Esophagus (tissue), 2 donors: ENCODE data around the gene GNPTAB. TPM values are rescaled to one million over a fixed set of nuclear protein-coding genes. Genes with fewer than 3 reads are reported as not detected.
"Not testable (repeated sequence)": the region's sequence is repeated elsewhere in the genome, so short reads cannot be mapped to it uniquely, and the experiment has no call there.

Experiments
- H3K27ac ChIP-seq, 2 donors: one replicate each; pipeline ENCODE4 v1.5.1; 2013; ENCODE audit warnings: low read depth in 2 of 2, mild to moderate bottlenecking in 2 of 2, inconsistent platforms in 1 of 2, low read length in 1 of 2, moderate library complexity in 1 of 2
- H3K27me3 ChIP-seq, 2 donors: one replicate each; pipeline ENCODE4 v1.6.1; 2013; ENCODE audit warnings: low read length in 2 of 2, control low read depth in 1 of 2, mild to moderate bottlenecking in 1 of 2; ENCODE audit not compliant: insufficient read depth in 2 of 2, control insufficient read depth in 1 of 2
- H3K36me3 ChIP-seq, 2 donors: one replicate each; pipeline ENCODE4 v1.6.1; 2013; ENCODE audit warnings: low read length in 1 of 2; ENCODE audit not compliant: control insufficient read depth in 2 of 2, insufficient read depth in 2 of 2
- H3K4me1 ChIP-seq, 2 donors: one replicate each; pipeline ENCODE4 v1.6.1; 2013; ENCODE audit warnings: low read length in 1 of 2; ENCODE audit not compliant: control insufficient read depth in 2 of 2, insufficient read depth in 2 of 2
- H3K4me3 ChIP-seq, 2 donors: one replicate each; pipeline ENCODE4 v1.5.1; 2013; ENCODE audit warnings: low read length in 2 of 2, mild to moderate bottlenecking in 2 of 2, low read depth in 1 of 2, moderate library complexity in 1 of 2
- H3K9me3 ChIP-seq, 2 donors: one replicate each; pipeline ENCODE4 v1.6.1; 2013; ENCODE audit warnings: mild to moderate bottlenecking in 2 of 2, low read depth in 1 of 2, low read length in 1 of 2, moderate library complexity in 1 of 2; ENCODE audit not compliant: control insufficient read depth in 2 of 2, insufficient read depth in 1 of 2
- WGBS, 2 donors: extraction: QIAGEN DNeasy Blood & Tissue Kit; methylation state at CpG; one replicate each; pipeline ENCODE4 v1.1.7; 2013; 5-methylcytosine and 5-hydroxymethylcytosine counted together
- polyA plus RNA-seq, 2 donors: library from polyadenylated mRNA; stranded (reverse); fragments of 200-250 nt; gene quantifications; one replicate each; pipeline ENCODE4 v1.2.3, GENCODE V29; 2013
- donor health status: healthy with polysubstance abuse.
- donor health status: Bipolar disorder and iron deficiency.

Gene GNPTAB
- polyA plus RNA-seq, 2 donors = 9.7 to 11.3 TPM

DNA sequence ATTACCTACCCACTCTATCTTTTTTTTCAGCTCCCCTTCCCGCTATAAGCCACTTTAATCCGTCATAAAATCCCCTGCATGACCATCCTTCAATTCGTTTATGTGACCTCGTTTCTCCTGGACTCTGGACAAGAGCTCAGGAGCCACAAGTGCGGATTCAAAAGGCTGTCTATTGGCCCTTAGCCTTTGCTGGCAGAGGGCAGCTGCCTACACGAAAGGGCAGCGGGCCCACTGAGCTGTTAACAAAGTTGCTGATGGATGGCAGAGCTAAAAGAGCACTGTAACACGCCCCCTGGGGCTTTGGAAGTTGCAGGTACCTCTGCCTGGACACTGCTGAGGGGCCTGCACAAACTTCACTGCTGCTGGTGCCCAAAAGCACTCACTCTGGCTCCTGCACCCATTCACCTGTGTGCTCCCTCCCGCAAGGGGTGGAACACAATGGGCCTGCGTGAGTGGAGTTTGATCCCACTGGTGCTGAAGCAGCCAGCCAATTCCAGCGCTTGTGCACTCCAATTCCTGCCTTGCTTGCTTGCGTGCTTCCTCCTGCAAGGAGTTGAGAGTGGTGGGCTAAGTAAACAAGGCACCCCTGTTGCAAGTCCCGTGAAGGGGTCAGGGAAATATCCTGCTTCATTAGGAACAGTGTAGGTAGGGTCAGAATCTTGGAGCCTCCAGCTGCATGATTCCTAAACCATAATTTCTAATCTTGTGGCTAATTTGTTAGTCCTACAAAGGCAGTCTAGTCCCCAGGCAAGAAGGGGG is 36.0 kb upstream of the GNPTAB start:
- H3K27ac ChIP-seq = no peak overlapping the region
- no peaks in the 10 kb centered on the region for H3K36me3 ChIP-seq
- H3K27me3 ChIP-seq = no peaks in the 10 kb centered on the region
- peaks cover 0 to 2% of the 10 kb centered on the region in 2 donors for H3K9me3 ChIP-seq
- H3K4me3 ChIP-seq = no peak overlapping the region
- 66 to 71% methylated on average over 13 of the region's 13 CpGs for WGBS, 2 donors
- H3K4me1 ChIP-seq = no peaks in the 10 kb centered on the region

DNA sequence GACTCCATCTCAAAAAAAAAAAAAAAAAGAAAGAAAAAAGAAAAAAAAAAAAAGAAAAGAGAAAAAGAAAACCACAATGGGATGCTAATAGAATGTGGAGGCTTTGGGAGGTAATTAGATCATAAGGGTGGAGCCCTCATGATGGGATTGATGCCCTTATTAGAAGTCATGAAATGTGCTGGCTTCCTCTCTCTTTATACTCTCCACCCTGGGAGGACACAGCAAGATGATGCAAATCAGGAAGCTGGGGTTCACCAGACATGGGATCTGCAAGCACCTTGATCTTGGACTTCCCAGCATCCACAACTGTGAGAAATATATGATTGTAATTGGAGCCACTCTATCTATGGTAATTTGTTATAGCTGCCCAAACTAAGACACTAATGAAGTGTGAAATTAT is 33.2 kb upstream of the GNPTAB start:
- H3K4me1 ChIP-seq = no peaks in the 10 kb centered on the region
- no peak overlapping the region for H3K27ac ChIP-seq
- H3K27me3 ChIP-seq = no peaks in the 10 kb centered on the region
- H3K36me3 ChIP-seq = no peaks in the 10 kb centered on the region
- H3K4me3 ChIP-seq = no peak overlapping the region
- H3K9me3 ChIP-seq = peaks cover 0 to 2% of the 10 kb centered on the region in 2 donors

DNA sequence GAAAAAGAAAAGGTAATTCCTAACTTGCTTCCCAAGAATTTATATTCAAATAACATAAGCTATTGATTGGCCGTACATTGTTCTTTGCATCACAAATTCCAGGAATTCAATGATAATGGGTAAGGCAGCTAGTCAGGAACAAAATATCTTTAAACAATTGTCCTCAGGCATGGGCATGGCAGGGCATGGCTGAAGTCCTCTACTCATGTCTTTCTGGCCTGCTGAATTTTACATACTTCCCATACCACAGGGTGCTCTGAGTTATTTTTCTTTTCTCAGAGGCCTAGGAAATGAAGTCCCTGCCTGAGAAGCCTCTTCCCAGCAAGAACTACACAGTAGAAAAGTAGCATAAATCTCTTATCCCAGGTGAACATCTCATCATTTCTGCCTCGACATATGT is 31.5 kb upstream of the GNPTAB start:
- Histone ChIP-seq H3K36me3 (no peaks in the 10 kb centered on the region), H3K9me3 (peaks cover 0 to 2% of the 10 kb centered on the region in 2 donors), H3K4me3 (no peak overlapping the region), H3K27ac (no peak overlapping the region), H3K4me1 (no peaks in the 10 kb centered on the region), H3K27me3 (no peaks in the 10 kb centered on the region)
- 84 to 93% methylated on average over 2 of the region's 2 CpGs for WGBS, 2 donors

DNA sequence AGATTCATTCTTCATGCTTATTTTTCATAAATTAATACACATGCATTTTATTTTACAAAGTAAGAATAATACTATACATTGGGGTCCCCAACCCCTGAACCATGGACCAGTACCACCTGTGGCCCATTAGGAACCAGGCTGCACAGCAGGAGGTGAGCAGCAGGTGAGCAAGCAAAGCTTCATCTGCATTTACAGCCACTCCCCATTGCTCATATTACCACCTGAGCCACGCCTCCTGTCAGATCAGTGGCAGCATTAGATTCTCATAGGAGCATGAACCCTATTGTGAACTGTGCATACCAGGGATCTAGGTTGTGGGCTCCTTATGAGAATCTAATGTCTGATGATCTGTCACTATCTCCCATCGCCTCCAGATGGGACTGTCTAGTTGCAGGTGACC is 30.9 kb upstream of the GNPTAB start:
- not testable (repeated sequence) for H3K27ac ChIP-seq, H3K27me3 ChIP-seq, H3K9me3 ChIP-seq, H3K36me3 ChIP-seq, H3K4me1 ChIP-seq, H3K4me3 ChIP-seq
- 86 to 90% methylated on average over 2 of the region's 2 CpGs for WGBS, 2 donors

DNA sequence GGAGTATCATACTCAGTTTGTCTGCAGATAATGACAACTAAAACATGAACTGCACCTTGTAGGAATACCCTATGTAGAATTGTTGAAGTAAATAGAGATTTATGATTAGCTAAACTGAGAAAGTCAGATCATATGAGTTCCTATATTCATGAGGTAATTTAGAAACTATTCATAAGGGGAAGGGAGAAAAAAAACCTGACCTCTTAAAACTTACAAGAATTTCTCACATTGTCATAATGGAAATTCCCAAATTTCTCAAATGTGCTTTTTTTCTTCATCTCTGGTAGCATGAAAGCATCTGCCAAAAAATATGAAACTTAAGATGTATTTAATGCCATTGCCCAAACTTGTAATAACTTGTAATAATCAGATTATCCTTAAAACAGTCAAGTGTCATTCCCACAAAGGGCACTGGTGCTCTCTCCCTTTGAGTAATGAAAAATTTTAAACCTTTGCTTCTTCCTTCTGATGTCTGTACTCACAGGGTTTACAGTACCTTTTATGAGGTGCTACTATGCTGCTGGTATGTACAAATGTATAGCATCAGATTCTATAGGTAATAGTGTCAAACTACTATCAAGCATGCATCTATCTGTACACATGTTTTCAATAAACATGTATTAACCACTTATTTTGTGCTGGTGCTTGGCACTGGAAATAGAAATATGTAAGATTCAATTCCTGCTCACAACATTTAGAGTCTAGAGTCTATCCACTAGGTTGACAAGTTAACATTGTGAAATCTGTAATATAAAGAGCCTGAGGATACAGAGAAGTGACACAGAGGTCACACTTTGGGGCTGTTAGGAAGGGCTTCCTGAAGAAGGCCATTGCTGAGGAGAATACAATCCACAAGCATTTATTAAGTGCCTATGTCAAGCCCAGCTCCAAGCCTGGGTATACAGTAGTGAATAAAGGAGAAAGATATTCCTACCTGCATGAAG is 29.2 kb upstream of the GNPTAB start:
- Histone ChIP-seq H3K36me3 (no peaks in the 10 kb centered on the region), H3K4me1 (peaks cover 0 to 2% of the 10 kb centered on the region in 2 donors), H3K27me3 (no peaks in the 10 kb centered on the region), H3K9me3 (peaks cover 0 to 2% of the 10 kb centered on the region in 2 donors), H3K27ac (no peak overlapping the region), H3K4me3 (no peak overlapping the region)

DNA sequence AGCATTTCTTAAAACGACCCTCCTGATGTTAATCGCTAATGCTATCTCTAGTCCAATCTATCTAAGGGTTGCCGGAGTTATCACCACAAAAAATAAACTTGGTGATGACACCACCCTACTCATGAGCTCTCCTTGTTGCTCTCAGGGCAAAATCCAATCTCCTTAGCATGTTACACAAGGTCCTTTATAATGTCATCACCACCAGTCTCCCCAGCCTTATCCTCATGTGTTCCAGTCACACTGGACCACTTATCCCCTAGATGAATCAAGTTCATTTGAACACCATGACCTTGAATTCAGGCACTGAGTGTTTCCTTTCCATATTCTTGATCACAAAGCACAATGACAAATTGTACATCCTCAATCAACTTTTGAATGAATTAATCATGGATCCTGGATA is 27.6 kb upstream of the GNPTAB start:
- Histone ChIP-seq H3K27me3 (no peaks in the 10 kb centered on the region), H3K4me1 (peaks cover 0 to 2% of the 10 kb centered on the region in 2 donors), H3K4me3 (no peak overlapping the region), H3K36me3 (no peaks in the 10 kb centered on the region), H3K27ac (no peak overlapping the region), H3K9me3 (no peaks in the 10 kb centered on the region)
- 94 to 98% methylated on average over 3 of the region's 3 CpGs for WGBS, 2 donors

DNA sequence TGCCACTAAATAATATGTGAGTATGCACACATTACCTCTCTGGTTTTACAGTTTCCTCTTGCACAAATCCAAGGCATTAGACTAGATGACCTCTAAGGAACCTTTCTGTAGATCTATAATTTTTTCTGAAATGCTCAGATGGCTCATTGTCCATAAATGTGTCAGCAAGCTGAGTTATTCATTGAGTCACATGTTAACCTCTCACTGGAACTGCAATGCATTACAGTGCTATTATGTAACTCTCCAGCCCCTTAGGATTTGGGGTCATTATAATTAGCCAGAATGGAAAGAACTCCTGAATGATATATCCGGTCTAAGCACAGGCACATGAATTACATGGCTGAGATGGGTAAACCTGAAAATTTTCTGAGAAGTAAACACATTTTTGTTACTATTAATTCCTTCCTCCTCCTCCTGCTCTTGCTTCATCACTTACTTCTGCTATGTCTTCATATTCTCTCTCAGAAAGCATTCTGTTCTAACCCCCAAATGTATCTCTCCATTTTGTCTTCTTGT is 26.3 kb upstream of the GNPTAB start:
- WGBS, 2 donors = 58 to 81% methylated on average over 1 of the region's 1 CpG
- Histone ChIP-seq H3K9me3 (no peaks in the 10 kb centered on the region), H3K27ac (no peak overlapping the region), H3K4me1 (peaks cover 0 to 2% of the 10 kb centered on the region in 2 donors), H3K27me3 (no peaks in the 10 kb centered on the region), H3K36me3 (no peaks in the 10 kb centered on the region), H3K4me3 (no peak overlapping the region)

DNA sequence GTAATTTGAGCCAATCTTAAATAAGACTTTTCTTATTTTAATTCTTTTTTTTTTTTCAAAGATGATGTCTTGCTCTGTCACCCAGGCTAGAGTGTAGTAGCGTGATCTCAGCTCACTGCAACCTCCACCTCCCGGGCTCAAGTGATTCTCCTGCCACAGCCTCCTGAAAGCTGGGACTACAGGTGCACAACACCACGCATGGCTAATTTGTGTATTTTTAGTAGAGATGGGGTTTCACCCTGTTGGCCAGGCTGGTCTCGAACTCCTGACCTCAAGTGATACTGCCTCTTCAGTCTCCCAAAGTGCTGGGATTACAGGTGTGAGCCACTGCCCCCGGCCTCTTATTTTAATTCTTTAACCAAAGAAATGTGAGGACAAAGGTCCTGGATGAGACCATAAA is 25.9 kb upstream of the GNPTAB start:
- not testable (repeated sequence) for H3K27ac ChIP-seq
- 88 to 94% methylated on average over 5 of the region's 5 CpGs for WGBS, 2 donors

DNA sequence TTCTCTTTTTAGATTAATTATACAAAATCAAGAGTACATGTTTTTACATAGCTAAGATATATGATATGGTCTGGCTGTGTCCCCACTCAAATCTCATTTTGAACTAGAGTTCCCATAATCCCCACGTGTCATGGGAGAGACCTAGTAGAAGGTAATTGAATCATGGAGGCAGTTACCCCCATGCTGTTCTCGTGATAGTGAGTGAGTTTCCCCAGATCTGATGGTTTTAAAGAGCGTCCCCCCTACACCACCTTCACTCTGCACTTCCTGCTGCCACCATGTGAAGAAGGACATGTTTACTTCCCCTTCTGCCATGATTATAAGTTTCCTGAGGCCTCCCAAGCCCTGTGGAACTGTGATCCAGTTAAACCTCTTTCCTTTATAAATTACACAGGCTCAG is 25.2 kb upstream of the GNPTAB start:
- H3K27me3 ChIP-seq = no peaks in the 10 kb centered on the region
- H3K4me3 ChIP-seq = no peak overlapping the region
- no peaks in the 10 kb centered on the region for H3K36me3 ChIP-seq
- no peak overlapping the region for H3K27ac ChIP-seq
- H3K9me3 ChIP-seq = no peaks in the 10 kb centered on the region
- WGBS, 2 donors = 87 to 91% methylated on average over 3 of the region's 3 CpGs
- H3K4me1 ChIP-seq = peaks cover 0 to 2% of the 10 kb centered on the region in 2 donors

More for the DNA sequence above, 25.9 kb upstream of the GNPTAB start:
- H3K36me3 ChIP-seq, H3K9me3 ChIP-seq, H3K4me1 ChIP-seq, H3K27me3 ChIP-seq, H3K4me3 ChIP-seq: not testable (repeated sequence)
